Upper lobe of left lung (tissue), 4 donors: ENCODE measurements around the gene C6orf132.

Experiments
- EP300 ChIP-seq, 4 donors: sonication (generic); formaldehyde crosslinking; IDR thresholded peaks; one replicate each; pipeline ENCODE4 v1.5.1; 2017; ENCODE audit warnings: antibody characterized with exemption in 4 of 4, control low read depth in 2 of 4
- POLR2A ChIP-seq, 4 donors: fragments of 450-650 bp; IDR thresholded peaks; one replicate each; pipeline ENCODE4 v1.5.1; 2016 to 2017; ENCODE audit warnings: antibody characterized with exemption in 4 of 4, mild to moderate bottlenecking in 2 of 4
- POLR2AphosphoS5 ChIP-seq, 2 donors: sonication (generic); formaldehyde crosslinking; IDR thresholded peaks; one replicate each; pipeline ENCODE4 v1.5.1; 2017; ENCODE audit warnings: antibody characterized with exemption in 2 of 2
- TF ChIP-seq, protein P1 (sequence below), 6 experiments: fragments of 450-650 bp in 4 of 6; fragments of 200-600 bp in 2 of 6; sonication (generic) in 2 of 6; IDR thresholded peaks; one replicate each; pipeline ENCODE4 v1.5.1; 2016 to 2019; ENCODE audit warnings: antibody characterized with exemption in 6 of 6

DNA sequence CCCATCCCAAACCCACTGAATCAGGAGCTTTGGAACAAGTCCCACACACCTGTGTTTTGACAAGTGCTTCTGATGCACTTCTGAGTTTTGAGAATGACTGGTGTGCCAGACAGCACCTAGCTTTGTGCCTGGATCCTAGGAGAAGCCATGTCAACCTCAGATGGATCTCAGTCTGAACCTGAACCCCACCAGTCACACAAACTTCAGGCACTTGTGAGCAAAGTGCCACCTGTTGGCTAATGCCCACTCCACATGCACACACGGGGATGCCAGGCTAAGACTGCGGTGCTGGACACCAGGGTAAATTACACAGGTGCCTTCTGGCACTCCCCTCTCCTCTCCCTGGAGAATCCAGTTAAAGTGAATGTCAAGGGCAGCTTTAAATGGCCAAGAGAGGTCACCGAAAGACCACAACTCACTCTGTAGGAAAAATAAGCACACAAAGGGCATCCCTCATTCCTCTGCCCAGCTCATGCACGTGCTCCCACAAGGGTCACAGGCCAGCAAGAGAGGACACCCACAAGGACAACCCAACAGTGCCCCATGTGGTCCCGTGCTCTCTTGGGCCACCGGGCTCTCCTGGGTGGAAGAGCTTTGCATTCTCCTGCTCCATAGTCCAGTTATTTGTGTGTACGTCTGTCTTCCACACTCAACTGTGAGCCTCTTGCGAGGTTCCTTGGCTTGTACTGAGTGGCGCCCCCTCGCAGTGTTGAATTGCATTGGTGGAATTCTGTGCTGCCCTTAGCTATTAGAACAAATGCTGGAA is 46.5 kb downstream of the C6orf132 start:
- TF ChIP-seq, protein P1, sequence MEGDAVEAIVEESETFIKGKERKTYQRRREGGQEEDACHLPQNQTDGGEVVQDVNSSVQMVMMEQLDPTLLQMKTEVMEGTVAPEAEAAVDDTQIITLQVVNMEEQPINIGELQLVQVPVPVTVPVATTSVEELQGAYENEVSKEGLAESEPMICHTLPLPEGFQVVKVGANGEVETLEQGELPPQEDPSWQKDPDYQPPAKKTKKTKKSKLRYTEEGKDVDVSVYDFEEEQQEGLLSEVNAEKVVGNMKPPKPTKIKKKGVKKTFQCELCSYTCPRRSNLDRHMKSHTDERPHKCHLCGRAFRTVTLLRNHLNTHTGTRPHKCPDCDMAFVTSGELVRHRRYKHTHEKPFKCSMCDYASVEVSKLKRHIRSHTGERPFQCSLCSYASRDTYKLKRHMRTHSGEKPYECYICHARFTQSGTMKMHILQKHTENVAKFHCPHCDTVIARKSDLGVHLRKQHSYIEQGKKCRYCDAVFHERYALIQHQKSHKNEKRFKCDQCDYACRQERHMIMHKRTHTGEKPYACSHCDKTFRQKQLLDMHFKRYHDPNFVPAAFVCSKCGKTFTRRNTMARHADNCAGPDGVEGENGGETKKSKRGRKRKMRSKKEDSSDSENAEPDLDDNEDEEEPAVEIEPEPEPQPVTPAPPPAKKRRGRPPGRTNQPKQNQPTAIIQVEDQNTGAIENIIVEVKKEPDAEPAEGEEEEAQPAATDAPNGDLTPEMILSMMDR (IDR thresholded peaks at IDR 0.05), result no peak
- TF ChIP-seq POLR2A (IDR thresholded peaks at IDR 0.05) (no peak), POLR2AphosphoS5 (IDR thresholded peaks at IDR 0.05) (no peak), EP300 (IDR thresholded peaks at IDR 0.05) (no peak)
